SK-N-SH (cell line): ENCODE data around the gene ITGAV.

ENCODE experiments used
- FOSL2 ChIP-seq: IDR thresholded peaks from 2 replicates; pipeline ENCODE4 v1.4.0; 2012; ENCODE audit warnings: low read depth, mild to moderate bottlenecking, moderate library complexity, borderline replicate concordance
- POLR2AphosphoS5 ChIP-seq: IDR thresholded peaks from 2 replicates; pipeline ENCODE4 v1.6.1; 2012; ENCODE audit warnings: low read depth, low read length
- SMC3 ChIP-seq: IDR thresholded peaks from 2 replicates; pipeline ENCODE4 v1.6.1; 2012; ENCODE audit warnings: low read depth, low read length, improper control_type of control experiment
- TAF1 ChIP-seq: IDR thresholded peaks from 2 replicates; pipeline ENCODE4 v1.6.1; 2012; ENCODE audit warnings: low read depth, mild to moderate bottlenecking, low read length, moderate library complexity, borderline replicate concordance
- TF ChIP-seq, protein P1 (sequence below): fragments of 200-600 bp; sonication (generic); IDR thresholded peaks from 2 replicates; pipeline ENCODE4 v1.6.1; 2017; ENCODE audit warnings: antibody characterized with exemption, mild to moderate bottlenecking, moderate library complexity
- TF ChIP-seq, protein P2 (sequence below): IDR thresholded peaks from 2 replicates; pipeline ENCODE4 v1.4.0; 2012; ENCODE audit warnings: low read depth
- TF ChIP-seq, protein P3 (sequence below): fragments of 150-350 bp; IDR thresholded peaks from 2 replicates; pipeline ENCODE4 v1.6.1; 2017; ENCODE audit warnings: antibody characterized with exemption, low read length, low read depth, borderline replicate concordance

DNA sequence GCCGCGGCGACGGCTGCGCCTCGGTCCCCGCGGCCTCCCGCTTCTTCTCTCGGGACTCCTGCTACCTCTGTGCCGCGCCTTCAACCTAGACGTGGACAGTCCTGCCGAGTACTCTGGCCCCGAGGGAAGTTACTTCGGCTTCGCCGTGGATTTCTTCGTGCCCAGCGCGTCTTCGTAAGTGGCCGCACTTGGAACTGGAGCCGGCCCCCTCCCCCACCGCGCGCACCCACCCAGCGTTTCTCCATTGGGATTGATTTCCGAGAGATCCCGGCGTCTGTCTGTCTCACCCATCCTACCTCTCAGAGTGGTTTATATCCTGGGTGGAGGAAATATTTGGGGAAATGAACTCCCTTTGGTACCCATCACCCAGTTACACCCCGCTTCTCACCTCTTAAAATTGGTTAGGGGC, 498 bp downstream of the ITGAV start:
- TF ChIP-seq SMC3 (no peak), TAF1 (no peak), FOSL2 (no peak), POLR2AphosphoS5 (no peak)
- TF ChIP-seq, protein P1, sequence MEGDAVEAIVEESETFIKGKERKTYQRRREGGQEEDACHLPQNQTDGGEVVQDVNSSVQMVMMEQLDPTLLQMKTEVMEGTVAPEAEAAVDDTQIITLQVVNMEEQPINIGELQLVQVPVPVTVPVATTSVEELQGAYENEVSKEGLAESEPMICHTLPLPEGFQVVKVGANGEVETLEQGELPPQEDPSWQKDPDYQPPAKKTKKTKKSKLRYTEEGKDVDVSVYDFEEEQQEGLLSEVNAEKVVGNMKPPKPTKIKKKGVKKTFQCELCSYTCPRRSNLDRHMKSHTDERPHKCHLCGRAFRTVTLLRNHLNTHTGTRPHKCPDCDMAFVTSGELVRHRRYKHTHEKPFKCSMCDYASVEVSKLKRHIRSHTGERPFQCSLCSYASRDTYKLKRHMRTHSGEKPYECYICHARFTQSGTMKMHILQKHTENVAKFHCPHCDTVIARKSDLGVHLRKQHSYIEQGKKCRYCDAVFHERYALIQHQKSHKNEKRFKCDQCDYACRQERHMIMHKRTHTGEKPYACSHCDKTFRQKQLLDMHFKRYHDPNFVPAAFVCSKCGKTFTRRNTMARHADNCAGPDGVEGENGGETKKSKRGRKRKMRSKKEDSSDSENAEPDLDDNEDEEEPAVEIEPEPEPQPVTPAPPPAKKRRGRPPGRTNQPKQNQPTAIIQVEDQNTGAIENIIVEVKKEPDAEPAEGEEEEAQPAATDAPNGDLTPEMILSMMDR, result no peak
- TF ChIP-seq, protein P2, sequence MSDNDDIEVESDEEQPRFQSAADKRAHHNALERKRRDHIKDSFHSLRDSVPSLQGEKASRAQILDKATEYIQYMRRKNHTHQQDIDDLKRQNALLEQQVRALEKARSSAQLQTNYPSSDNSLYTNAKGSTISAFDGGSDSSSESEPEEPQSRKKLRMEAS, result no peak
- TF ChIP-seq, protein P3, sequence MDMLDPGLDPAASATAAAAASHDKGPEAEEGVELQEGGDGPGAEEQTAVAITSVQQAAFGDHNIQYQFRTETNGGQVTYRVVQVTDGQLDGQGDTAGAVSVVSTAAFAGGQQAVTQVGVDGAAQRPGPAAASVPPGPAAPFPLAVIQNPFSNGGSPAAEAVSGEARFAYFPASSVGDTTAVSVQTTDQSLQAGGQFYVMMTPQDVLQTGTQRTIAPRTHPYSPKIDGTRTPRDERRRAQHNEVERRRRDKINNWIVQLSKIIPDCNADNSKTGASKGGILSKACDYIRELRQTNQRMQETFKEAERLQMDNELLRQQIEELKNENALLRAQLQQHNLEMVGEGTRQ, result no peak
